CD4-positive, alpha-beta T cell treated with Interleukin-15 for 4 hours (primary cell): ENCODE measurements around the gene FOXD2.

Experiments used
- DNase-seq: peaks from one replicate; pipeline ENCODE4 v3.0.0-alpha.2; 2020; ENCODE audit warnings: low spot score

The FOXD2 gene

GRCh38 chr1:47465605-47466004 is 27.8 kb downstream of the FOXD2 start:
- DNase-seq = no peak

DNA sequence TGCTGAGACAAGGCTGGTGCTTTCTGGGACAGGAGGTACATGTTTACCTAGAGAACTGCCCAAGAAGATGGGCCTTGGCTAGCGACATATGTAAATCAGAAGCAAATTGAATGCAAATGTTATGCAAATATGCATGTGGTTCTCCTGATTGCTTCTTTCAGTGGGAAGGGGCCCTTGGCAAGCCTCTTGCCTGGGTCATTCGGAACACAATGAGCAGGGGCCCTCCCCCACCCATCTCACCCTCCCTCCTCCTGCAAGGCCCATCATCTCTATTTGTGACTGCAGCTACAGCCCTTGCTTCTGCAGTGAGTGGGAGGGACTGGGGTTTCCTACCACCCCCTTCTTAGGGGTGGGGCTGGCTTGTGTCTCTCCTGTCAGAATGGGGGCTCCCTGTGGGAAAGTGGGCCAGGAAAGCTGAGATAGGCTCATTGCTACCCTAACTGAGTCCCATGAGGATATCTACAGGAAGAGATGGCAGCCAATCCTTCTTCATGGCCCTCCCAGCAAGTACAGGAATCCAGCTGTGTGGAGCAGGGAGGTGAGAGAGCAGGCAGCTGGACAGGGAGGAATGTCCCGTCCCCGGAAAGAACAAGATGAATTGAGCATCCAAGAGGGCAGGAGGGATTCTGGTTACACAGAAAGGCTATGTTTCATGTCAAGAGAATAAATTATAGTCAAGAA is 31.0 kb downstream of the FOXD2 start:
- no peak for DNase-seq

DNA sequence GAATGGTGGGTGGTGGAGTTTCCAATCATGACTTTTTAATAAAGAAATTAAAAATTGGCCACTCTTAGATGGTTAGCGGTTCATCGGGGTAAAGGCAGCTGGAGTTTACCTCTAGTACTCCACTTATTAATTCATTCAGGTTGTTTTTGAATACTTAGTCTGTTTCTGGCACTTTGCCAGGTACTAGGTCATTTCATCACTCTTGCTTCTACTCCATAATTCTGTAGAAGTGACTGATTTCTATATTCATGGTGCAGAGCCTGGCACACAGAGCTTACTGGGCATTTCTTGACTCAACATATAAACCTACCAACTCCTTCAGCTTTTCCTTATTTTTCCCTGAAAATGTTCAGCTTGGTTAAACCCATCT is 31.5 kb downstream of the FOXD2 start:
- DNase-seq = no peak

GRCh38 chr1:47469910-47470309 is 32.1 kb downstream of the FOXD2 start:
- no peak for DNase-seq

DNA sequence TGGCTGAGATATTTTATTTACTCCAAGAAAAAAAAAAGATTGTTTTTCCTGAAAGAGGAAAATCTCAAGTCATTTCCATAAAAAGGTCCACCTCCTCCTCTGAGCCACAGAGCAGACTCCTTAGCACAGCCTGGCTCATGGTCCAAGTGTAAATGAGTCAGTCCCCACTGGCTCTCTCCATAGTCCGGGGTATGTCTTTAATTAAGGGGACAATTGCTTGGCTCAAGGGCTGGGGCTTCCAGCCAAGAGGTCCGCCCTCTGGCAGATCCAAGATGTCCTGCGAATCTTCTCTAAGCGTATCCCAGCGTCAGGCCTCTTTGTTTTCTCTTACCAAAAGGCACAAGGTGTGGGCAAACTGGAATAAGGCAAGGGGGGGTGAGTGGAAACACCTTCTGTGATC is 33.3 kb downstream of the FOXD2 start:
- no peak for DNase-seq

DNA sequence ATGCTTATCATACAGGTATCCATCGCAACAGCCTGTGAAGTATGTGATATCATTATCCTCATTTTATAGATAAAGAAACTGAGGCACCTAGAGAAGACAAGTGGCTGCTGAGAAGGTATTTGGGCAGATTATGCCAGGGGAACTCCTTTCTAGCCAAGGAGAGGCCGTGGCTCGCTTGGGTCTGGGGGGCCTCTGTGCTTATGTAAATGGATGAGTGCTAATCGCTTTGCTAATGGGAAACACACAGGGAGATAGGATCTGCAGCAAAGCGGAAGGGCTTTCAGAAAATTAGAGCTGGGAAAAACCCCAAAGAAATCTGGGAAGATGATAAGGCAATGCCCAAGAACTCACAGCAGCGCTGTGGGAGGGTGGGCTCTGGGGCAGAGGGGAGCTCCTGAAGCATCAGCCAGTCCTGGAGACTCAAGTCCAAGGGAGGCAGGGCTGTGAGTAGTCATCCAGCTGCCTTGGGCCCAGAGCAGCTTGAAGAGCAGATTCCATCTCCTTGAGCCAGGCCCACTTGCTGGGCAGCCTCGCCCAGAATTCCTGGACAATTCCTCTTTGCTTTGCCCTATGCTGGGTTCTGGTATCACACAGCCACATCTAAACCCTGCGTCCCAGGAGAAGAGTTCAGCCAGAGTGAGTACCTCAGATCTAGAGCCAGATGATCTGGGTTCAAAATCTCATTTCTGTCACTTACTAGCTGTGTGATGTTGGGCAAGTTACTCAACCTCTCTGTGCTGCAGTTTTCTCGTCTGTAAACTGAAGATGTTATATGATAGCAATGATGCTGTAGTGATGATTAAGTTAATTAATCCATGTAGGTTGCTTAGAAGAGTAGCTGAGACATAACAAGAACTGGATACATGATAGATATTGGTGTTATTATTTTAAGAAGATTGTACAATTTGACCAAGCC is 36.7 kb downstream of the FOXD2 start:
- DNase-seq = no peak

GRCh38 chr1:47477595-47478080 is 39.8 kb downstream of the FOXD2 start:
- DNase-seq = no peak

DNA sequence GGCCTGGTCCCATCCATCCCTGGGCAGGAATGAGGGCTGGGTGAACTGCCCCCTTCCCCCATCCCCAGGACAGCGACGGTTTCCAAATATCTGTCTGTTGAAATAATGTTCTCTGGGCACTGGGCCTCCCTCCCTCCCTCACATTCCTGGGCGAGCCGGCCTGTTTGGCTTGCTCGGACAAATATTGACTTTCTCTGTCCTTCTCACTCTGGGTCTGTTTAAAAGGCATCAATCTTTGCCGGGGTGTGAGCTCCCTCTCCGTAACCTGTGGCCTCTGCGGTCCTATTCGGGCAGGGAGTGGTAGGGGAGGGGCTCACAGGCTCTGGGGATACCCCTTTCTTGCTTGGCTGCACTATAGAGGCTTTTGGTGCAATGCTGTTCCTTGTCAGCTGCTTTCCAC is 40.2 kb downstream of the FOXD2 start:
- no peak for DNase-seq

GRCh38 chr1:47479664-47480063 is 41.8 kb downstream of the FOXD2 start:
- DNase-seq = no peak

- no peak for DNase-seq
These were observed 44.1 kb downstream of the FOXD2 start for GRCh38 chr1:47481936-47482335.

GRCh38 chr1:47482786-47483185 is 44.9 kb downstream of the FOXD2 start:
- no peak for DNase-seq

- no peak for DNase-seq
These were observed 45.8 kb downstream of the FOXD2 start for GRCh38 chr1:47483651-47484050.

GRCh38 chr1:47485817-47486216 is 48.0 kb downstream of the FOXD2 start:
- DNase-seq = no peak

- DNase-seq = no peak
These were observed 49.5 kb downstream of the FOXD2 start for GRCh38 chr1:47487332-47487731.

DNA sequence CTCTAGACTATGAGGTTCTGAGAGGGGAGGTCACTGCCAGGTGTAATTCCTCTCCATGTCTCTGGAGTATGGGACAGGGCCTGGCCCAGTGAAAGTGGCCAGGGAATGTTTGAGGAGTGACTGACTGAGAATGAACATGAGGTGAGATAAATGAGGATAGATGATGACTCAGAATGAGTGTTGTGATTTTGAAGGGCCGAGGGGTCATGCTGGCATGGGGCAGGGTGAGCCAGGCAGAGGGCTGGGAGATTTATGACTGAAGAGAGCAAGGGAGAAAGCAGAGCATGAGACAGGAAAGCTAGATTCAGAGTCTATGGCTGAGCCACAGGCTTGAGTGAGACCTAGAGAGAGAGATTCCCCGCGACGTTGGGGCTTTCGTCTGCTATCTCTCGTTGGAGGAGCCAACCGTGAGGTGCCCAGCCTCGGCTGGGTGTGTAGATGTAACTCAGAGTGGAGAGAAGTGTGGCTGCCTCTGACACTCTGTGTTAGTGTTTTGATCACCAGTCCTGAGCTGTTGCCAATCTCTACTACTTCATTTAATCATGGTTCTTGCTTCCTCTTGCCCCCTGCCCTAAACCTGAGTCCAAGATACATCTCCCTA is 50.1 kb downstream of the FOXD2 start:
- no peak for DNase-seq
